Neuronal stem cell (in vitro differentiated cells): ENCODE measurements around the gene RAPGEF2.
A peak's percentile ranks its signal among the peaks of the same experiment; 100 is the strongest.

Source experiments
- DNase-seq: peaks from one replicate; pipeline ENCODE4 v3.0.0-alpha.2; 2013; ENCODE audit warnings: low spot score
- H2AFZ ChIP-seq: one replicate; pipeline ENCODE4 v1.6.1; 2013; ENCODE audit warnings: mild to moderate bottlenecking, low read length, inconsistent platforms
- H2AK5ac ChIP-seq: 2 replicates; pipeline ENCODE4 v1.6.1; 2013; ENCODE audit warnings: low read depth, mild to moderate bottlenecking, inconsistent platforms, low read length, moderate library complexity, mixed read lengths
- H2BK120ac ChIP-seq: 2 replicates; pipeline ENCODE4 v1.6.1; 2013; ENCODE audit warnings: low read depth, mild to moderate bottlenecking, inconsistent platforms, low read length, moderate library complexity, mixed read lengths
- H2BK12ac ChIP-seq: one replicate; pipeline ENCODE4 v1.6.1; 2013; ENCODE audit warnings: low read length, inconsistent platforms
- H2BK15ac ChIP-seq: 2 replicates; pipeline ENCODE4 v1.6.1; 2013; ENCODE audit warnings: mild to moderate bottlenecking, low read length, inconsistent platforms, mixed read lengths
- H2BK5ac ChIP-seq: one replicate; pipeline ENCODE4 v1.6.1; 2013; ENCODE audit warnings: inconsistent platforms, mild to moderate bottlenecking, low read length, moderate library complexity
- H3K14ac ChIP-seq: one replicate; pipeline ENCODE4 v1.6.1; 2013; ENCODE audit warnings: low read length, inconsistent platforms
- H3K18ac ChIP-seq: 2 replicates; pipeline ENCODE4 v1.6.1; 2013; ENCODE audit warnings: low read length, inconsistent platforms
- H3K23ac ChIP-seq: 2 replicates; pipeline ENCODE4 v1.6.1; 2013; ENCODE audit warnings: low read depth, mild to moderate bottlenecking, mixed read lengths, low read length, inconsistent platforms; ENCODE audit not compliant: poor library complexity
- H3K27ac ChIP-seq: replicated peaks from 3 replicates; pipeline ENCODE4 v1.5.1; 2013; ENCODE audit warnings: low read length, inconsistent platforms
- H3K27me3 ChIP-seq, 3 experiments: 2 replicates each; pipeline ENCODE4 v1.6.1; 2013; ENCODE audit warnings: low read length in 3 of 3, mild to moderate bottlenecking in 2 of 3, inconsistent platforms in 1 of 3, low read depth in 1 of 3, mixed read lengths in 1 of 3, moderate library complexity in 1 of 3; ENCODE audit not compliant: control insufficient read depth in 3 of 3, insufficient read depth in 3 of 3
- H3K36me3 ChIP-seq, 2 donors: replicated peaks in 1 of 2; 2 replicates each; pipeline ENCODE4 v1.6.1; 2013; ENCODE audit warnings: low read length in 2 of 2; ENCODE audit not compliant: control insufficient read depth in 2 of 2, insufficient read depth in 2 of 2
- H3K4ac ChIP-seq: 2 replicates; pipeline ENCODE4 v1.6.1; 2013; ENCODE audit warnings: inconsistent platforms, mild to moderate bottlenecking, low read length, moderate library complexity
- H3K4me1 ChIP-seq, 2 donors: 1 replicate in 1 of 2; 2 replicates in 1 of 2; pipeline ENCODE4 v1.6.1; 2013; ENCODE audit warnings: low read length in 2 of 2, low read depth in 1 of 2; ENCODE audit not compliant: control insufficient read depth in 2 of 2, insufficient read depth in 1 of 2
- H3K4me2 ChIP-seq: one replicate; pipeline ENCODE4 v1.6.1; 2013; ENCODE audit warnings: mild to moderate bottlenecking, low read length, inconsistent platforms; ENCODE audit not compliant: insufficient read depth, poor library complexity, severe bottlenecking
- H3K4me3 ChIP-seq, 2 donors: 2 replicates each; pipeline ENCODE4 v1.5.1; 2013; ENCODE audit warnings: low read length in 2 of 2, mild to moderate bottlenecking in 2 of 2, inconsistent platforms in 1 of 2, moderate library complexity in 1 of 2
- H3K79me1 ChIP-seq: one replicate; pipeline ENCODE4 v1.6.1; 2013; ENCODE audit warnings: low read depth, mild to moderate bottlenecking, inconsistent platforms, low read length, moderate library complexity
- H3K9ac ChIP-seq: one replicate; pipeline ENCODE4 v1.6.1; 2013; ENCODE audit warnings: mild to moderate bottlenecking, low read depth, low read length, inconsistent platforms; ENCODE audit not compliant: poor library complexity
- H3K9me3 ChIP-seq, 2 donors: replicated peaks in 1 of 2; 2 replicates each; pipeline versions ENCODE3 to v1.6.1; 2013; ENCODE audit warnings: low read length in 2 of 2, mild to moderate bottlenecking in 2 of 2, inconsistent platforms in 1 of 2, low read depth in 1 of 2, mixed read lengths in 1 of 2, moderate library complexity in 1 of 2; ENCODE audit not compliant: control insufficient read depth in 2 of 2, insufficient read depth in 1 of 2
- H4K8ac ChIP-seq: one replicate; pipeline ENCODE4 v1.6.1; 2013; ENCODE audit warnings: low read depth, mild to moderate bottlenecking, inconsistent platforms, low read length, moderate library complexity
- H4K91ac ChIP-seq: one replicate; pipeline ENCODE4 v1.6.1; 2013; ENCODE audit warnings: low read length, low read depth, mild to moderate bottlenecking, inconsistent platforms; ENCODE audit not compliant: poor library complexity
- WGBS, 2 donors: extraction: QIAGEN DNeasy Blood & Tissue Kit; methylation state at CpG; one replicate each; pipeline ENCODE4 v1.1.7; 2013; ENCODE audit warnings: missing lambda C conversion rate in 2 of 2, mixed read lengths in 1 of 2; ENCODE audit not compliant: insufficient read length in 2 of 2, insufficient replicate concordance in 1 of 2; ENCODE audit errors: extremely low coverage in 2 of 2; 5-methylcytosine and 5-hydroxymethylcytosine counted together

RAPGEF2 gene

DNA sequence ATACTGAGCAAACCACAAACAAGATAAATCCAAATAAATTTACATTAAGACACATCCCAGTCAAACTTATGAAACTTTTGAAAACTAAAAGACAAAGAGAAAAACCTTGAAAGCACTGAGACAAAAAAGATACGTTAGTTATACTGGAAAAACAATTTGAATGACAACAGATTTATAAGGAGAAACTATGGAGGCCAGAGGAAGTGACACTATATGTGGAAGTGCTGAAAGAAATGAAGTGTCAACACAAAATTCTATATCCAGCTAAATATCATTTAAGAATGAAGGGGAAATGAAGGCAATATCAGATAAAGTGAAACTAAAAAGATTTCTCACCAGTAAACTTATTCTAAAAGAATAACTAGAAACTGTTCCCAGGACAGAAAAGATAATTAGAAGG, 283.7 kb downstream of the RAPGEF2 start:
- H2AFZ ChIP-seq = no peak overlapping the region
- H2BK120ac ChIP-seq = no peak overlapping the region
- no peak for DNase-seq
- no peaks in the 10 kb centered on the region for H3K36me3 ChIP-seq
- no peak overlapping the region for H3K18ac ChIP-seq
- no peak overlapping the region for H2BK12ac ChIP-seq
- no peak overlapping the region for H3K27ac ChIP-seq
- no peak overlapping the region for H3K9ac ChIP-seq
- H3K23ac ChIP-seq = no peak overlapping the region
- no CpG with 5 or more reads among the region's 1 CpG for whole genome bisulfite sequencing, 2 donors
- H3K9me3 ChIP-seq = peaks cover 4 to 5% of the 10 kb centered on the region in 2 donors
- no peaks in the 10 kb centered on the region for H3K27me3 ChIP-seq
- no peak overlapping the region for H2BK15ac ChIP-seq
- H3K4ac ChIP-seq = no peak overlapping the region
- no peak overlapping the region for H3K4me2 ChIP-seq
- no peak overlapping the region for H4K8ac ChIP-seq
- peaks cover 6 to 19% of the 10 kb centered on the region in 2 donors for H3K4me1 ChIP-seq
- no peak overlapping the region for H2AK5ac ChIP-seq
- no peak overlapping the region for H3K4me3 ChIP-seq
- H2BK5ac ChIP-seq = no peak overlapping the region
- no peak overlapping the region for H3K14ac ChIP-seq
- H4K91ac ChIP-seq = no peak overlapping the region
- no peaks in the 10 kb centered on the region for H3K79me1 ChIP-seq

DNA sequence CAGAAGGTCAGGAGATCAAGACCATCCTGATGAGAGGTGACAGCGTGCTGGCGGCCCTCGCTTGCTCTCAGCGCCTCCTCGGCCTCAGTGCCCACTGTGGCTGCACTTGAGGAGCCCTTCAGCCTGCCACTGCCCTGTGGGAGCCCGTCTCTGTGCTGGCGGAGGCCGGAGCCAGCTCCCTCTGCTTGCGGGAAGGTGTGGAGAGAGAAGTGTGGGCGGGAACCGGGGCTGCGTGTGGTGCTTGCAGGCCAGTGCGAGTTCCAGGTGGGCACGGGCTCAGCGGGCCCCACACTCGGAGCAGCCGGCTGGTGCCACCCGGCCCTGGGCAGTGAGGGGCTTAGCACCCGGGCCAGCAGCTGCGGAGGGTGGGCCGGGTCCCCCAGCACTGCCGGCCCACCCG, 286.9 kb downstream of the RAPGEF2 start:
- no peak overlapping the region for H2BK120ac ChIP-seq
- H3K14ac ChIP-seq = no peak overlapping the region
- H2BK15ac ChIP-seq = no peak overlapping the region

DNA sequence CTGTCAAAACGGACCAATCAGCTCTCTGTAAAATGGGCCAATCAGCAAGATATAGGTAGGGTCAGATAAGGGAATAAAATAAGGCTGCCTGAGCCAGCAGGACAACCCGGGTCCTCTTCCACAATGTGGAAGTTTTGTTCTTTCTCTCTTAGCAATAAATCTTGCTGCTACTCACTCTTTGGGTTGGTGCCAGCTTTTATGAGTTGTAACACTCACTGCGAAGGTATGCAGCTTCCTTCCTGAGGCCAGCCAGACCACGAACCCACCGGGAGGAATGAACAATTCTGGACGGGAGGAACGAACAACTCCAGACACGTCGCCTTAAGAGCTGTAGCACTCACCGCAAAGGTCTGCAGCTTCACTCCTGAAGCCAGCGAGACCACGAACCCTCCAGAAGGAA, 287.8 kb downstream of the RAPGEF2 start:
- Histone ChIP-seq H3K14ac (no peak overlapping the region), H4K8ac (no peak overlapping the region), H3K18ac (no peak overlapping the region), H2BK5ac (no peak overlapping the region), H2BK120ac (no peak overlapping the region), H3K23ac (no peak overlapping the region), H3K4me1 (no peaks in the 10 kb centered on the region), H2BK15ac (no peak overlapping the region), H2AK5ac (no peak overlapping the region), H3K4ac (no peak overlapping the region), H3K9ac (no peak overlapping the region), H3K36me3 (no peaks in the 10 kb centered on the region), H3K79me1 (no peaks in the 10 kb centered on the region), H2BK12ac (no peak overlapping the region), H2AFZ (no peak overlapping the region), H3K27me3 (no peaks in the 10 kb centered on the region), H3K27ac (no peak overlapping the region), H3K4me2 (no peak overlapping the region), H4K91ac (no peak overlapping the region), H3K4me3 (no peak overlapping the region), H3K9me3 (peaks cover 2 to 5% of the 10 kb centered on the region in 2 donors)
- WGBS, 2 donors = no CpG with 5 or more reads among the region's 12 CpGs
- DNase-seq = no peak

More for the DNA sequence above, 286.9 kb downstream of the RAPGEF2 start:
- Histone ChIP-seq H2BK12ac (peak overlapping the region; percentile 22), H3K27ac (no peak overlapping the region), H3K36me3 (no peaks in the 10 kb centered on the region), H3K23ac (no peak overlapping the region), H3K4me3 (no peak overlapping the region), H3K18ac (peak overlapping the region; percentile 48), H3K4ac (no peak overlapping the region), H4K8ac (no peak overlapping the region), H3K9ac (no peak overlapping the region), H2BK5ac (no peak overlapping the region), H2AFZ (no peak overlapping the region), H3K79me1 (no peaks in the 10 kb centered on the region), H4K91ac (no peak overlapping the region), H2AK5ac (peak overlapping the region; percentile 81), H3K4me1 (no peaks in the 10 kb centered on the region), H3K4me2 (no peak overlapping the region), H3K27me3 (no peaks in the 10 kb centered on the region), H3K9me3 (peaks cover 4 to 5% of the 10 kb centered on the region in 2 donors)
- DNase-seq = no peak
- WGBS, 2 donors = no CpG with 5 or more reads among the region's 23 CpGs

DNA sequence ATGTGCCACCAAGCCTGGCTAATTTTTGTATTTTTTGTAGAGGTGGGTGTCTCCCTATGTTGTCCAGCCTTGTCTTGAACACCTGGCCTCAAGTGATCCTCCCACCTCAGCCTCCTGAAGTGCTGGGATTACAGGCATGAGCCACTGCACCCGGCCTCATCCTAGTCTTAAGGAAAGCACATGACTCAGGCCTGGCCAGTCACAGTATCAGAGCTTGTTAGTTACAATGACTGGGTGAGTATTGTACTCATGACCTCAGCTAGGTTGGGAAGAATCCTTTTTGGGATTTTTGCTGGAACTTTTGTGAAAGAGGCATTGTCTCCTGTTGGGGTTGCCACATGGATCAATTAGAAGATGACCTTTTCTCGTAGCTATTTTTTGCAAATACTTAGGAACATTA, 292.8 kb downstream of the RAPGEF2 start:
- no peak overlapping the region for H2BK15ac ChIP-seq
- no peaks in the 10 kb centered on the region for H3K9me3 ChIP-seq
- H2AFZ ChIP-seq = no peak overlapping the region
- H3K4me2 ChIP-seq = no peak overlapping the region
- no peaks in the 10 kb centered on the region for H3K79me1 ChIP-seq
- no peak overlapping the region for H3K23ac ChIP-seq
- no peak overlapping the region for H2BK120ac ChIP-seq
- DNase-seq = no peak
- H3K9ac ChIP-seq = no peak overlapping the region
- no peaks in the 10 kb centered on the region for H3K36me3 ChIP-seq
- no peak overlapping the region for H3K4ac ChIP-seq
- H3K18ac ChIP-seq = no peak overlapping the region
- H4K91ac ChIP-seq = no peak overlapping the region
- peaks cover 2% of the 10 kb centered on the region in 2 donors for H3K4me1 ChIP-seq
- H3K27ac ChIP-seq = no peak overlapping the region
- no CpG with 5 or more reads among the region's 2 CpGs for WGBS, 2 donors
- no peak overlapping the region for H2BK5ac ChIP-seq
- no peak overlapping the region for H2AK5ac ChIP-seq
- H4K8ac ChIP-seq = no peak overlapping the region
- H3K27me3 ChIP-seq = no peaks in the 10 kb centered on the region
- no peak overlapping the region for H3K4me3 ChIP-seq
- H2BK12ac ChIP-seq = no peak overlapping the region
- H3K14ac ChIP-seq = no peak overlapping the region
